Tibial nerve (tissue), 4 donors: ENCODE measurements around the gene NFATC1.

ENCODE experiments used
- EP300 ChIP-seq, 2 donors: sonication (generic); formaldehyde crosslinking; IDR thresholded peaks; one replicate each; pipeline ENCODE4 v1.6.1; 2017; ENCODE audit warnings: antibody characterized with exemption in 2 of 2, mild to moderate bottlenecking in 1 of 2
- POLR2A ChIP-seq, 2 donors: fragments of 450-650 bp; IDR thresholded peaks; one replicate each; pipeline ENCODE4 v1.6.1; 2017; ENCODE audit warnings: antibody characterized with exemption in 2 of 2, mild to moderate bottlenecking in 2 of 2, moderate library complexity in 2 of 2
- TF ChIP-seq, protein P1 (sequence below), 5 experiments: fragments of 200-600 bp in 3 of 5; fragments of 450-650 bp in 2 of 5; sonication (generic) in 3 of 5; IDR thresholded peaks; one replicate each; pipeline ENCODE4 v1.5.1; 2016 to 2019; ENCODE audit warnings: antibody characterized with exemption in 5 of 5, mild to moderate bottlenecking in 3 of 5, moderate library complexity in 2 of 5

DNA sequence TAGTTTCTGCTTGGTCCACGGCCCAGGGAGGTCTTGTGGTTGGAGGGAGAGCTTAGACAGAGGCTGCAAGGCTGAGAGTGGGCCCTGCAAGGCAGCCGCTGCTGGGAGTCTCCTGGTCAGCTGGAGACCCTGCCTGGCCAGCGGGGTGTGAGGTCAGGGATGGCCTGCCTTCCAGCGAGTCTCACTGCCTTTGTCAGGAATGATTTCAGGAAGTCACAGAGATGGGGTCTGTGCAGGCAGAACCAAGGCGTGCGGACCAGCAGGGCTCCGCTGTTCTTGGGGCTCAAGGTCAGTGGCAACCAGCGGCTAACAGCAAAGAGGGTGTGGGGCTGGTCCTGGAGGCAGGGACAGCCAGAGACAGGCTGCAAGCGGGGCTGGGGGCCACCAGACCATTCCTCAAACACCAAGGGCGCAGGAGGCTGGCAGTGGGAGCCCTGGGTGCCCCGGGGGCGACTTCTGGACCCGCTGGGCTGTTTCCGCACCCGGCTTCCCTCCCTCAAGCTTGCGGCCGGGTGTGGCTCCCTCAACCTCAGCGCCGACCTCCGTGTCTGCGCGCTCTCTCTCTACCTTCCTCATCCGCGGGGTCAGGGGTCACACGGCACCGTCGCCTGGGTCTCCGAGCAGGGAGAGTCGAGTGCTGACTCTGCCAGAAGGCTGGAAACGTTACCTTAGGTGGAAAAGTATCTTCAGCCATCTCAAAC lies 159.4 kb downstream of the NFATC1 start:
- TF ChIP-seq, protein P1, sequence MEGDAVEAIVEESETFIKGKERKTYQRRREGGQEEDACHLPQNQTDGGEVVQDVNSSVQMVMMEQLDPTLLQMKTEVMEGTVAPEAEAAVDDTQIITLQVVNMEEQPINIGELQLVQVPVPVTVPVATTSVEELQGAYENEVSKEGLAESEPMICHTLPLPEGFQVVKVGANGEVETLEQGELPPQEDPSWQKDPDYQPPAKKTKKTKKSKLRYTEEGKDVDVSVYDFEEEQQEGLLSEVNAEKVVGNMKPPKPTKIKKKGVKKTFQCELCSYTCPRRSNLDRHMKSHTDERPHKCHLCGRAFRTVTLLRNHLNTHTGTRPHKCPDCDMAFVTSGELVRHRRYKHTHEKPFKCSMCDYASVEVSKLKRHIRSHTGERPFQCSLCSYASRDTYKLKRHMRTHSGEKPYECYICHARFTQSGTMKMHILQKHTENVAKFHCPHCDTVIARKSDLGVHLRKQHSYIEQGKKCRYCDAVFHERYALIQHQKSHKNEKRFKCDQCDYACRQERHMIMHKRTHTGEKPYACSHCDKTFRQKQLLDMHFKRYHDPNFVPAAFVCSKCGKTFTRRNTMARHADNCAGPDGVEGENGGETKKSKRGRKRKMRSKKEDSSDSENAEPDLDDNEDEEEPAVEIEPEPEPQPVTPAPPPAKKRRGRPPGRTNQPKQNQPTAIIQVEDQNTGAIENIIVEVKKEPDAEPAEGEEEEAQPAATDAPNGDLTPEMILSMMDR (IDR thresholded peaks at IDR 0.05), result no peak
- TF ChIP-seq EP300 (IDR thresholded peaks at IDR 0.05) (no peak), POLR2A (IDR thresholded peaks at IDR 0.05) (no peak)
